Sciatic nerve (tissue), 2 donors: ENCODE data around the gene NME5. TPM values are rescaled to one million over a fixed set of nuclear protein-coding genes. Genes with fewer than 3 reads are reported as not detected.
A peak's percentile ranks its signal among the peaks of the same experiment; 100 is the strongest.
"Not testable (repeated sequence)": the region's sequence is repeated elsewhere in the genome, so short reads cannot be mapped to it uniquely, and the experiment has no call there.

ENCODE experiments used
- ATAC-seq: fragments of 200-7000 bp; cut with Tn5 transposase; one replicate; pipeline ENCODE4 v1.9.1; 2020; ENCODE audit warnings: mild to moderate bottlenecking, moderate library complexity
- DNase-seq: peaks from one replicate; pipeline ENCODE4 v3.0.0-alpha.2; 2020; ENCODE audit warnings: low spot score
- intact Hi-C: fragments of 100-400 bp; cut with DNase I; formaldehyde crosslinking; loops from one replicate; pipeline ENCODE4 v1.14.2; 2022
- total RNA-seq: library from RNA; stranded (reverse); fragmentation: NEBNext Ultra II Directional; extraction: Animal tissue kit (Norgen Biotek cat#: 25700); gene quantifications from one replicate; pipeline ENCODE4 v1.2.1, GENCODE V29; 2021
- donor health status: DM: no; HTN: no; CAD: no.
- donor health status: DM: no; HTN: no; CAD: no.

The NME5 gene
- total RNA-seq, 1 donor from 2014 or later: 3.7 TPM

- DNase-seq: no peak
- no peak for ATAC-seq
- intact Hi-C loops: no loop called here
These were observed 43.9 kb downstream of the NME5 start for GRCh38 chr5:138095100-138095907.

- intact Hi-C loops: no loop called here
- no peak for DNase-seq
- ATAC-seq: no peak
These were observed 46.2 kb downstream of the NME5 start for GRCh38 chr5:138093036-138093435.

DNA sequence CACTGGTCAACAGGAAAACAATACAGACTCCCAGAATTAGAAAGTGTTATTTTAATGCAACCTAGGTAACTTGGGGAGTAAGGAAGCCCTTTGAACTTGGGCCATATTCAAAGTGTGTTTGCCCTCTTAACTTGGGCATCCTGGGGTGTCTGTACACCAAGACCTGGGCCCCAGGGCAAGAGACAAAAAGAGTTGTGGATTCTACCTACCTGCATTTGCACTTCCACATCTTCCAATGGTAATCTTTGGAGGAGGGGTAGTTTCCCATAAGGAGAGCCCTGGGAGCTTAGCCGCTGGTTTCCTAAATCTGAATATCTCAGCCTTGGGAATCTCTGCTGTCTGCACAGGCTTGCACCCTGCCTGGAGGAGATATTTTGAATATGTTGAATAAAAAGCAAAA lies 46.9 kb downstream of the NME5 start:
- intact Hi-C loops: no loop called here
- no peak for DNase-seq

GRCh38 chr5:138091685-138092084 lies 47.5 kb downstream of the NME5 start:
- ATAC-seq: no peak
- DNase-seq: no peak
- intact Hi-C loops: no loop called here

More for the DNA sequence above, 46.9 kb downstream of the NME5 start:
- no peak for ATAC-seq

DNA sequence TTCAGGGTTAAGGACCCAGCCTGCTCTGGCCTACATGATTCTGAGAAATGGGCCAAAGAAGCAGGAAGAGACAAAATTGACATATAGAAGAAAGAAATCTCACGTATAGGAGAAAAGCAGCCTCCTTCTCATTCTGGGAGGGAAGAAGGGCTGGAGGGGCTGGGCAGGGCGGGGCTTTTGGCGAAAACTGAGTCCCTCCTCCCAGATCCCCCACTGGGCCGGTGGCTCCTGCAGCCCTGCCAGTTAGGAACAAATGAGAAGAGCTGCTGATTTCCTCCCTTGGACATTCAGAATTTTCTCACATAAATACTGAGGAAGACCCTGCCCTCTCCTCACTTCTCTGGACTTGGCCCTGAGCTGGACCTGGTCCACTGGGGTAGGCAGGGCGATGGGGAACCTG lies 55.5 kb downstream of the NME5 start, which contains the start of gene WNT8A:
TSS of gene WNT8A (plus strand) at position 332 of the 400 bp plus-strand sequence. CDS start 95 bp downstream, outside the sequence.
- intact Hi-C loops: loop anchor here (10.0 kb wide), 1 partner anchor 51 kb away; the partner anchor contains the start of gene NME5
- no peak for ATAC-seq
- DNase-seq: no peak

DNA sequence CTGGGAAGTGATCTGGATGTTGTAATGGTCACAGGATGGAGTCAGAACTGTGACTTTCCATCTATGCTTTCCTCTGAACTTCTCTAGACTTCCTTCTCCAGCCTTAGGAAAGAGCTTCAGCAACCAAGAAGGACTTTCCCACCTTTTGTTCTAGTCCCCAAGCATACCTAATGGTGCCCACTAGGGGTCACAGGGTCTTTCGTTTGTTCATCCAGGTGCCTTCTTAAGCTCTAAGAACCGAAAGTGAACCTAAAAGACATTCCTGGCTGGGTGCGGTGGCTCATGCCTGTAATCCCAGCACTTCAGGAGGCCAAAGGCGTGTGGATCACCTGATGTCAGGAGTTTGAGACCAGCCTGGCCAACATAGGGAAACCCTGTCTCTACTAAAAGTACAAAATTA lies 57.2 kb downstream of the NME5 start:
- intact Hi-C loops: loop anchor here (10.0 kb wide), 1 partner anchor 53 kb away; the partner anchor contains the start of gene NME5
- no peak for ATAC-seq
- DNase-seq: no peak

DNA sequence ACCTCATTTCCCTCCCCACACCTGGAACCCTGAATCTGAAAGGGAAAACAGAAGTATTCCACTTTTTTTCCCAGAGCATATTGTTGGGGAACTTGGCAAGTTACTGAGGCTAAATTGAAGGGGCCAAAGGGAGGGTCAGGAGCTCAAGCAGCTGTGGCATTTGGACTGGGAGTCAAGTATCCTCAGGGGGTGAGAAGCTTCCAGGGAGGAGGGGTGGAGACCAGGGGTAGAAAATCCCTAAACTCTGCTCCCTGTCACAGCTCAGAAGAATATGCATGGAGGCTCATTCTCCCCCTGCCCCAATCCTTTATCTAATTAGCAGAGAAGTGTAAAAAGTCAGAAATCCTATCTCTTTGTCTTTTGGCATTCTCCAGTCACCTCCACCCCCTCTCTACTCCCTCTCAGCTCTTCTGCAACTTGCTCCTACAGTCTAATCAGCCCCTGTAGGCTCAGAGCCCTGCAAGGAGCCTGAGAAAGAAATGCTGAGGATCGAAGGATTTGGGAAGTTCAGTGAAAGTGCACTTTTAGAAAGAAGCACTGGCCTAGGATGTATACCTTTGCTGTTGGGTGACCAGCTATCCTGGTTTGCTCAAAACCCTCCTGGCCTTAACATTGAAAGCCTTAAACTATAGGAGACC lies 61.1 kb downstream of the NME5 start:
- intact Hi-C loops: no loop called here

DNA sequence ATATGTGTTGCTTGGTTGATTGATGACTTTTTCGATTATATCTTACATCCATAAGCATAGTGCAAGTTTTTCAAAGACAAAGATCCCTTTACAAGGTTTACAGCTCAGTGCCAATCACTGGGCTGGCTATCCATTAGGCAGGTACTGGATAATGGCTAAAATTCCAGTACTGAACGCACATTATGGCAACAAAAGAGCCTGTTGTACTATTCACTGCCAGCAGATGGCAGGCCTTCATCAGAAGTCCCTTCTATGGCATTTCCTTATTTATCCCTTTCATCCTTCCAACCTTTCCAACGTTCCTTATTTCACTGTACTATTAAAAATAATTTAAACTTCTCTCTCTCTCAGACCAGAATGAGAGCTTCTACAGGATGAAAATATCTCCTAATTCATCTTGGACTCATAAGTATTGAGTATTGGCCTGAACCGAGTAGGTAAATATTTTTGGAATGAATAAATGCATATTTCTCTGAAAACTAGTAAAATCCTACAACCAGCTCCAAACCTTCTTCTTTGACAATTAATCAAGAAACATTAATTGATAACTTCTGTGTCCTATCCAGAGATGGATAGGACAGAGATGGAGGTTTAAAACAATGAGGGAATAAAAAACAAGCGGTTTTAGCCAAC lies 62.0 kb downstream of the NME5 start:
- intact Hi-C loops: no loop called here
- ATAC-seq: peak; percentile 76
- DNase-seq: peak; percentile 84

More for the DNA sequence above, 61.1 kb downstream of the NME5 start:
- ATAC-seq (no peak), DNase-seq (no peak)

DNA sequence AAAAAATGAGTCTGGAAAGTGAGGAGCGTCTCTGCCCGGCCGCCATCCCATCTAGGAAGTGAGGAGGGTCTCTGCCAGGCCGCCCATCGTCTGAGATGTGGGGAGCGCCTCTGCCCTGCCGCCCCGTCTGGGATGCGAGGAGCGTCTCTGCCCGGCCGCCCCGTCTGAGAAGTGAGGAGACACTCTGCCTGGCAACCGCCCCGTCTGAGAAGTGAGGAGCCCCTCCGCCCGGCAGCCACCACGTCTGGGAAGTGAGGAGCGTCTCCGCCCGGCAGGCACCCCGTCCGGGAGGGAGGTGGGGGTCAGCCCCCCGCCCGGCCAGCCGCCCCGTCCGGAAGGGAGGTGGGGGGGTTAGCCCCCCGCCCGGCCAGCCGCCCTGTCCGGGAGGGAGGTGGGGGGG lies 69.2 kb downstream of the NME5 start:
- intact Hi-C loops, ATAC-seq, DNase-seq: not testable (repeated sequence)

DNA sequence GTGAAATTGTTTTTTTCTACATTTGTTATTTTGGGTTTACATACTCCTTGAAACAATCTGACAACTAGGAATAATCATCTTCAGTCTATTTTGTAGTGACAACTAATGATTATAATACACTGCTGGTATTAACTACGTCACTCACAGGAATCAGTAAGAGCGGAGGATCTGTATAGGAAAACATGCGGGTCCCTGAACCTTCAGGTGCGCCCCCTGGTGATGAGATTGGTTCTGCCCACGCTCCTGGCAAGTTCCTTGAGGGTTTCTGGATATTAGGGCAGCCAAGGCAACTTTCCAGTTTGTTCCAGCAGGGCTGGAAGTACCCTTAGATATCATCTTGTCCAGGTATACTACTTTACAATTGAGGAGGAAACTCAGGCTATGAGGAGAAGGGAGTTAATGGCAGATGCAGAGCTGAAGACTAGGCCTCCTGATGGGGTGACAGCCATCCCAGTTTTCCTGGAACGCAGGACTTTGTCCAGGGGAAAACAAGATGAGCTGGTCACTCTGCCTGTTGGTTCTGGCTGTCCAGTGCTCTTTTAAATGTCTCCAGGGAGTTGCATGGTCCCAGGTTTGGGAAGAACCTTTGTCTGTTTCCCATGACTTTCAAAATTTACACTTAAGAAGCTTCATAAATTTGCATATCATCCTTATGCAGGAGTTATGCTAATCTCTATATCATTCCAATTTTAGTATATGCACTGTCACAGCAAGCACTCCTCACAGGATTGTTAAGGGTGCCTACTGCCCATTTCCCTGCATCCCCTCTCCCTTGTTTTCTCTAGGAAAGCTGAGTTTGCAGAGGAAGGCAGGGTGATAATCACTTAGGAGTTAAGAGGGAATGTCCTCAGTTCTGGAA lies 70.3 kb downstream of the NME5 start:
- DNase-seq (peak; percentile 81), ATAC-seq (peak; percentile 69)
- intact Hi-C loops: no loop called here

GRCh38 chr5:138067945-138068344 lies 71.3 kb downstream of the NME5 start:
- DNase-seq: no peak
- intact Hi-C loops: no loop called here
- no peak for ATAC-seq

Other genes with a start within 250 kb of the NME5 start
- gene PKD2L2, start 250.0 kb downstream of the NME5 start, total RNA-seq: not detected
- 82.4 TPM for gene FAM13B, start 106.3 kb downstream of the NME5 start, total RNA-seq
- gene WNT8A, start 55.4 kb downstream of the NME5 start, total RNA-seq: not detected
- 67.0 TPM for gene BRD8, start 39.2 kb upstream of the NME5 start, total RNA-seq
- gene KIF20A, start 39.7 kb upstream of the NME5 start, total RNA-seq: 0.67 TPM
- gene CDC23, start 73.9 kb upstream of the NME5 start, total RNA-seq: 22.9 TPM
- gene GFRA3, start 135.2 kb upstream of the NME5 start, total RNA-seq: 17.7 TPM
- not detected for gene CDC25C, start 192.4 kb upstream of the NME5 start, total RNA-seq
- 25.6 TPM for gene FAM53C, start 198.8 kb upstream of the NME5 start, total RNA-seq
- 73.7 TPM for gene KDM3B, start 213.3 kb upstream of the NME5 start, total RNA-seq